Gastrocnemius medialis (tissue), 4 donors: ENCODE data around the gene NCS1.

Experiments used
- POLR2A ChIP-seq, 2 donors: fragments of 450-650 bp; IDR thresholded peaks; one replicate each; pipeline ENCODE4 v1.6.1; 2017; ENCODE audit warnings: antibody characterized with exemption in 2 of 2, mild to moderate bottlenecking in 2 of 2, moderate library complexity in 2 of 2
- TF ChIP-seq, protein P1 (sequence below), 5 experiments: fragments of 450-650 bp in 3 of 5; fragments of 200-600 bp in 2 of 5; sonication (generic) in 2 of 5; IDR thresholded peaks in 4 of 5; conservative IDR thresholded peaks in 1 of 5; 1 replicate in 4 of 5; 2 replicates in 1 of 5; pipeline ENCODE4 v1.5.1; 2016 to 2019; ENCODE audit warnings: antibody characterized with exemption in 5 of 5, mild to moderate bottlenecking in 3 of 5, moderate library complexity in 3 of 5

DNA sequence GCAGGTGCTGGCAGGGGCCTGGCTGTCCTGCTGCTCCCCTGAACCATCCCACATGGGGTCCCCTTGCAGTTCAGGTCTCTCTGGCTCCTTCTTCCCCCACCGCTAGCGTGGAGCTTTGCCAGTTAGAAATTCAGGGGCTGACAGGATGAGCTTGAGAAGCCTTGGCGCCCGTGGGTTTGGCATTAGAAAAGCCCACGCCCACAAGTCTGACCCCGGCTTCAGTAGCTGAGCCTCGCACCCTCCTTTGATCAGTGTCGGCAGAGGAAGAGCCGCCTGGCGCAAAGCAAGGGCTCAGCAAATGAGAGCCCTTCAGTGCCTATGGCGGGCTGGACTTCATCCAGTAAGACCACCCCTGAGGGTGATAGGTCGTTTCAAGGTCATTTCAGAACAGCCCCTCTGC, 30.1 kb upstream of the NCS1 start:
- TF ChIP-seq, protein P1, sequence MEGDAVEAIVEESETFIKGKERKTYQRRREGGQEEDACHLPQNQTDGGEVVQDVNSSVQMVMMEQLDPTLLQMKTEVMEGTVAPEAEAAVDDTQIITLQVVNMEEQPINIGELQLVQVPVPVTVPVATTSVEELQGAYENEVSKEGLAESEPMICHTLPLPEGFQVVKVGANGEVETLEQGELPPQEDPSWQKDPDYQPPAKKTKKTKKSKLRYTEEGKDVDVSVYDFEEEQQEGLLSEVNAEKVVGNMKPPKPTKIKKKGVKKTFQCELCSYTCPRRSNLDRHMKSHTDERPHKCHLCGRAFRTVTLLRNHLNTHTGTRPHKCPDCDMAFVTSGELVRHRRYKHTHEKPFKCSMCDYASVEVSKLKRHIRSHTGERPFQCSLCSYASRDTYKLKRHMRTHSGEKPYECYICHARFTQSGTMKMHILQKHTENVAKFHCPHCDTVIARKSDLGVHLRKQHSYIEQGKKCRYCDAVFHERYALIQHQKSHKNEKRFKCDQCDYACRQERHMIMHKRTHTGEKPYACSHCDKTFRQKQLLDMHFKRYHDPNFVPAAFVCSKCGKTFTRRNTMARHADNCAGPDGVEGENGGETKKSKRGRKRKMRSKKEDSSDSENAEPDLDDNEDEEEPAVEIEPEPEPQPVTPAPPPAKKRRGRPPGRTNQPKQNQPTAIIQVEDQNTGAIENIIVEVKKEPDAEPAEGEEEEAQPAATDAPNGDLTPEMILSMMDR (IDR thresholded peaks at IDR 0.05 in 4 of 5, conservative IDR thresholded peaks at IDR 0.05 in 1 of 5), result no peak
- TF ChIP-seq POLR2A (IDR thresholded peaks at IDR 0.05), result no peak
